Body of pancreas (tissue), 4 donors: Measurements from ENCODE around the gene RGS17.

Experiments used
- POLR2A ChIP-seq, 3 donors: fragments of 450-650 bp; IDR thresholded peaks; one replicate each; pipeline ENCODE4 v1.6.1; 2016; ENCODE audit warnings: antibody characterized with exemption in 3 of 3, mild to moderate bottlenecking in 2 of 3
- TF ChIP-seq, protein P1 (sequence below), 7 experiments: fragments of 450-650 bp in 4 of 7; fragments of 200-600 bp in 3 of 7; sonication (generic) in 3 of 7; IDR thresholded peaks; one replicate each; pipeline ENCODE4 v1.5.1; 2016 to 2019; ENCODE audit warnings: antibody characterized with exemption in 7 of 7

DNA sequence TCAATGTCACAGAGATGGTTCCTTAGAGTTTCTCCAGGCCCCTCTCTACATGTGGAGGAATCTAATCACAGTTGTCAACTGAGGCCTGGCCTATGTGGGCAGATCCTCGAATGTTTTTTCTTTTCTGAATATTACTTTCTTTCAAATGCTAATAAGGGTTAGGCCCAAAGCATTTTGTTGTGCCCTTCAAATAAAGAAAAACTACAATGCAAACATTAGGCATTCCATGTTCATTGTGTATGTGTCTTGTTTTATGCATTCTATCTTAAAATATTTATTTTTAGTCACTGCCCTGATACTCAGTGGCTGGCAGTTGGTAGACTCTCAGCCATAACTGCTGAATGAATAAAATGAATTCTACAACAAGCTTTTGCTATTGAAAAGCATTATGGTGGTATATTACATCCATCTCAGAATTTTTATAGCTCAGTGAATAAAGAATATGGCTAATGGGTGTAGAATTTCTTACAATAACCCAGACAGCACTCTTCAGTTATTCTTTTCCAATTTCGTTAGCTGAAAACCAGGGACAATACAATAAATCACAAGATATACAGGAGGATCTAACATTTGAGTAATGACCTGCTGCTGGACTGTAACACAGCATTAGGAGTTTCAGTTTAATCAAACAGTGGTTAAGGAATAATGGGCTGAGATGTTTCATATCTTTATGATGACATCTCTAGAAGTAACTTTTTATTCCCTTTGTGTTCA is 28.3 kb downstream of the RGS17 start:
- TF ChIP-seq, protein P1, sequence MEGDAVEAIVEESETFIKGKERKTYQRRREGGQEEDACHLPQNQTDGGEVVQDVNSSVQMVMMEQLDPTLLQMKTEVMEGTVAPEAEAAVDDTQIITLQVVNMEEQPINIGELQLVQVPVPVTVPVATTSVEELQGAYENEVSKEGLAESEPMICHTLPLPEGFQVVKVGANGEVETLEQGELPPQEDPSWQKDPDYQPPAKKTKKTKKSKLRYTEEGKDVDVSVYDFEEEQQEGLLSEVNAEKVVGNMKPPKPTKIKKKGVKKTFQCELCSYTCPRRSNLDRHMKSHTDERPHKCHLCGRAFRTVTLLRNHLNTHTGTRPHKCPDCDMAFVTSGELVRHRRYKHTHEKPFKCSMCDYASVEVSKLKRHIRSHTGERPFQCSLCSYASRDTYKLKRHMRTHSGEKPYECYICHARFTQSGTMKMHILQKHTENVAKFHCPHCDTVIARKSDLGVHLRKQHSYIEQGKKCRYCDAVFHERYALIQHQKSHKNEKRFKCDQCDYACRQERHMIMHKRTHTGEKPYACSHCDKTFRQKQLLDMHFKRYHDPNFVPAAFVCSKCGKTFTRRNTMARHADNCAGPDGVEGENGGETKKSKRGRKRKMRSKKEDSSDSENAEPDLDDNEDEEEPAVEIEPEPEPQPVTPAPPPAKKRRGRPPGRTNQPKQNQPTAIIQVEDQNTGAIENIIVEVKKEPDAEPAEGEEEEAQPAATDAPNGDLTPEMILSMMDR (IDR thresholded peaks at IDR 0.05): no peak
- no peak for TF ChIP-seq POLR2A (IDR thresholded peaks at IDR 0.05)
